WTC11 (cell line): ENCODE results near the gene NPIPB6.
"Not testable (repeated sequence)": the region's sequence is repeated elsewhere in the genome, so short reads cannot be mapped to it uniquely, and the experiment has no call there.

Experiments
- CBFB ChIP-seq: sonication (generic); formaldehyde crosslinking; IDR thresholded peaks from 2 replicates; pipeline ENCODE4 v1.8.1; 2022; ENCODE audit warnings: mild to moderate bottlenecking, low read depth, missing genetic modification reagents
- CTCF ChIP-seq: fragments of 200-600 bp; IDR thresholded peaks from 2 replicates; pipeline ENCODE4 v1.8.0; 2022; ENCODE audit warnings: antibody characterized with exemption
- E2F1 ChIP-seq: sonication (generic); formaldehyde crosslinking; IDR thresholded peaks from 2 replicates; pipeline ENCODE4 v1.8.0; 2022; ENCODE audit warnings: mild to moderate bottlenecking, missing genetic modification reagents
- EMX1 ChIP-seq: fragments of 250-450 bp; sonication (Bioruptor Pico); IDR thresholded peaks from 2 replicates; pipeline ENCODE4 v1.8.0; 2021; ENCODE audit warnings: mild to moderate bottlenecking
- FOXP1 ChIP-seq: sonication (generic); formaldehyde crosslinking; IDR thresholded peaks from 2 replicates; pipeline ENCODE4 v1.8.0; 2022; ENCODE audit warnings: missing genetic modification reagents, mild to moderate bottlenecking, moderate library complexity, borderline replicate concordance
- GRHL2 ChIP-seq: fragments of 250-450 bp; sonication (Bioruptor Pico); IDR thresholded peaks from 2 replicates; pipeline ENCODE4 v1.8.0; 2022; ENCODE audit warnings: mild to moderate bottlenecking, moderate library complexity; ENCODE audit not compliant: insufficient replicate concordance, severe bottlenecking
- MXD4 ChIP-seq: fragments of 250-450 bp; sonication (Bioruptor Pico); IDR thresholded peaks from 2 replicates; pipeline ENCODE4 v1.8.0; 2021; ENCODE audit warnings: mild to moderate bottlenecking, moderate library complexity, borderline replicate concordance
- RELA ChIP-seq: sonication (generic); formaldehyde crosslinking; IDR thresholded peaks from 2 replicates; pipeline ENCODE4 v1.8.1; 2022; ENCODE audit warnings: missing genetic modification reagents, mild to moderate bottlenecking, borderline replicate concordance
- SP1 ChIP-seq: sonication (generic); formaldehyde crosslinking; conservative IDR thresholded peaks from 2 replicates; pipeline ENCODE4 v1.8.1; 2022; ENCODE audit warnings: missing genetic modification reagents
- USF1 ChIP-seq: sonication (generic); formaldehyde crosslinking; IDR thresholded peaks from 2 replicates; pipeline ENCODE4 v1.8.0; 2022; ENCODE audit warnings: mild to moderate bottlenecking, missing genetic modification reagents
- USF2 ChIP-seq: sonication (generic); formaldehyde crosslinking; IDR thresholded peaks from 2 replicates; pipeline ENCODE4 v1.8.1; 2023; ENCODE audit warnings: mild to moderate bottlenecking, missing genetic modification reagents, moderate library complexity
- ZBTB21 ChIP-seq: sonication (generic); formaldehyde crosslinking; IDR thresholded peaks from 2 replicates; pipeline ENCODE4 v1.8.1; 2023; ENCODE audit warnings: mild to moderate bottlenecking, missing genetic modification reagents, borderline replicate concordance
- ZMAT4 ChIP-seq: fragments of 250-450 bp; sonication (Bioruptor Pico); IDR thresholded peaks from 2 replicates; pipeline ENCODE4 v1.9.0; 2021; ENCODE audit warnings: mild to moderate bottlenecking

GRCh38 chr16:28364268-28365173, 1.2 kb upstream of the NPIPB6 start:
- TF ChIP-seq CTCF; GRHL2 (CRISPR knock-in tag); FOXP1; USF1 (CRISPR knock-in tag); SP1 (CRISPR knock-in tag); USF2 (CRISPR knock-in tag); MXD4; CBFB (CRISPR knock-in tag); ZMAT4 (CRISPR knock-in tag); ZBTB21; EMX1; E2F1; RELA (CRISPR knock-in tag): not testable (repeated sequence)
